Fibroblast of the aortic adventitia (primary cell): Measurements from ENCODE around the gene IPO4. TPM values are rescaled to one million over a fixed set of nuclear protein-coding genes. Genes with fewer than 3 reads are reported as not detected.

ENCODE experiments used
- DNase-seq: peaks from one replicate; pipeline ENCODE4 v3.0.0-alpha.2; 2010; ENCODE audit warnings: low read depth
- H3K4me3 ChIP-seq: 2 replicates; pipeline ENCODE4 v1.5.1; 2011; ENCODE audit warnings: low read depth, mild to moderate bottlenecking, control low read depth, low read length, moderate library complexity
- CTCF ChIP-seq: IDR thresholded peaks from 2 replicates; pipeline ENCODE4 v1.5.1; 2011; ENCODE audit warnings: mild to moderate bottlenecking, low read length, control low read depth, inconsistent platforms; ENCODE audit not compliant: insufficient read depth
- small RNA-seq: library from RNA; depleted of rRNA; stranded (forward); fragments of <200 nt; gene quantifications from one replicate; pipeline ENCODE3, GENCODE V24; 2012
- total RNA-seq: library from RNA; depleted of rRNA; stranded (reverse); fragments of >200 nt; gene quantifications from 2 replicates; pipeline ENCODE4 v1.2.3, GENCODE V29; 2012; ENCODE audit warnings: low replicate concordance

Gene IPO4
- total RNA-seq, 1 donor: 44.0 TPM

GRCh38 chr14:24130380-24130716, 58.3 kb downstream of the IPO4 start, which contains the start of gene FITM1:
FITM1 (plus strand) TSS chr14:24130659; CDS start chr14:24131564, 905 bp downstream.
- no peak within 1 kb of the TSS for H3K4me3 ChIP-seq
- no peak for TF ChIP-seq CTCF
- DNase-seq: no peak

Small RNAs within 50 kb of the gene (small RNA-seq; reads per million reads assigned to genes)
- gene AL136295.4 (not detected), gene CHMP4A (not detected), gene IPO4 (not detected), gene IRF9 (not detected), gene MDP1 (not detected), gene RNA5SP383 (not detected)

Other genes starting within 250 kb of the IPO4 start
- 21.4 and 58.4 TPM in 2 replicates for gene DHRS4, start 235.0 kb downstream of the IPO4 start, total RNA-seq
- 5.5 and 8.3 TPM in 2 replicates for gene DHRS4L2, start 199.9 kb downstream of the IPO4 start, total RNA-seq
- not detected in 2 replicates for gene CARMIL3, start 136.8 kb downstream of the IPO4 start, total RNA-seq
- not detected in 2 replicates for gene CPNE6, start 117.3 kb downstream of the IPO4 start, total RNA-seq
- gene PCK2, start 94.5 kb downstream of the IPO4 start, total RNA-seq: 20.1 and 36.5 TPM in 2 replicates
- gene DCAF11, start 74.0 kb downstream of the IPO4 start, total RNA-seq: 44.6 and 85.3 TPM in 2 replicates
- 0.90 and 4.1 TPM in 2 replicates for gene NRL, start 73.9 kb downstream of the IPO4 start, total RNA-seq
- gene FITM1, start 58.2 kb downstream of the IPO4 start, total RNA-seq: 0.18 TPM in 1 of 2 replicates, not detected in the other
- gene PSME1, start 52.6 kb downstream of the IPO4 start, total RNA-seq: 84.8 and 117 TPM in 2 replicates
- gene EMC9, start 47.2 kb downstream of the IPO4 start, total RNA-seq: 3.8 and 11.9 TPM in 2 replicates
- gene PSME2, start 42.2 kb downstream of the IPO4 start, total RNA-seq: 33.4 and 78.3 TPM in 2 replicates
- gene RNF31, start 41.3 kb downstream of the IPO4 start, total RNA-seq: 51.1 and 165 TPM in 2 replicates
- 43.8 and 63.1 TPM in 2 replicates for gene IRF9, start 27.6 kb downstream of the IPO4 start, total RNA-seq
- 1.9 and 4.2 TPM in 2 replicates for gene REC8, start 16.7 kb downstream of the IPO4 start, total RNA-seq
- gene TM9SF1, start 6.6 kb upstream of the IPO4 start, total RNA-seq: 50.9 and 73.9 TPM in 2 replicates
- 0.27 TPM in 1 of 2 replicates, not detected in the other for gene TSSK4, start 16.9 kb upstream of the IPO4 start, total RNA-seq
- 70.7 and 159 TPM in 2 replicates for gene CHMP4A, start 24.7 kb upstream of the IPO4 start, total RNA-seq
- 11.8 and 23.2 TPM in 2 replicates for gene MDP1, start 27.2 kb upstream of the IPO4 start, total RNA-seq
- 38.8 and 136 TPM in 2 replicates for gene NEDD8, start 43.6 kb upstream of the IPO4 start, total RNA-seq
- 53.6 and 207 TPM in 2 replicates for gene GMPR2, start 44.1 kb upstream of the IPO4 start, total RNA-seq
- gene TINF2, start 53.8 kb upstream of the IPO4 start, total RNA-seq: 53.0 and 60.5 TPM in 2 replicates
- 0.36 and 6.1 TPM in 2 replicates for gene TGM1, start 74.4 kb upstream of the IPO4 start, total RNA-seq
- 21.2 and 26.7 TPM in 2 replicates for gene RABGGTA, start 82.8 kb upstream of the IPO4 start, total RNA-seq
- 8.7 and 20.7 TPM in 2 replicates for gene DHRS1, start 111.0 kb upstream of the IPO4 start, total RNA-seq
- 16.4 and 19.6 TPM in 2 replicates for gene NOP9, start 111.0 kb upstream of the IPO4 start, total RNA-seq
- 1.9 and 4.2 TPM in 2 replicates for gene CIDEB, start 119.2 kb upstream of the IPO4 start, total RNA-seq
- gene LTB4R2, start 121.3 kb upstream of the IPO4 start, total RNA-seq: 3.5 and 18.6 TPM in 2 replicates
- 0.98 and 1.5 TPM in 2 replicates for gene LTB4R, start 122.7 kb upstream of the IPO4 start, total RNA-seq
- gene ADCY4, start 146.3 kb upstream of the IPO4 start, total RNA-seq: 1.2 and 6.3 TPM in 2 replicates
- gene RIPK3, start 151.2 kb upstream of the IPO4 start, total RNA-seq: 0.99 and 3.0 TPM in 2 replicates
- 77.9 and 221 TPM in 2 replicates for gene NFATC4, start 179.4 kb upstream of the IPO4 start, total RNA-seq
- gene NYNRIN, start 210.2 kb upstream of the IPO4 start, total RNA-seq: 14.1 and 45.1 TPM in 2 replicates
- 5.9 and 6.2 TPM in 2 replicates for gene CBLN3, start 240.9 kb upstream of the IPO4 start, total RNA-seq
- gene KHNYN, start 241.1 kb upstream of the IPO4 start, total RNA-seq: 37.1 and 39.8 TPM in 2 replicates